A549 (cell line): Measurements from ENCODE around the gene XPC. TPM values are rescaled to one million over a fixed set of nuclear protein-coding genes. Genes with fewer than 3 reads are reported as not detected.

Experiments used
- ATAC-seq, 2 experiments: fragments of 200-7000 bp in 1 of 2; fragments of >200 bp in 1 of 2; cut with Nextera tagmentation in 1 of 2; cut with Tn5 transposase in 1 of 2; 3 replicates each; pipeline versions ENCODE4 v1.8.0 to v1.9.1; 2018 to 2020; ENCODE audit warnings: mild to moderate bottlenecking in 1 of 2, moderate library complexity in 1 of 2
- CTCF ChIA-PET: fragments of 300-600 bp; sonication (Branson Sonifier 250); formaldehyde crosslinking; extraction: SDS; loops from one replicate; lab custom pipeline; 2021; ENCODE audit warnings: antibody characterized with exemption, inconsistent platforms; lab: Yijun Ruan, JAX
- POLR2A ChIA-PET: fragments of 350-600 bp; formaldehyde crosslinking; extraction: SDS; loops from one replicate; lab custom pipeline; 2021; ENCODE audit warnings: antibody characterized with exemption, inconsistent platforms; lab: Yijun Ruan, JAX
- DNase-seq, 2 experiments: peaks; one replicate each; pipeline versions ENCODE4 v3.0.0 to v3.0.0-alpha.2; 2011 to 2016; ENCODE audit warnings: low read depth in 1 of 2, low spot score in 1 of 2
- FAIRE-seq: peaks from 2 replicates; lab custom pipeline; 2011; peaks lifted over from hg19 to GRCh38; lab: Jason Lieb, UNC
- H3K27ac ChIP-seq, 2 experiments: fragments of >200 bp; sonication (Bioruptor Twin); formaldehyde crosslinking; 3 replicates each; pipeline ENCODE4 v1.5.1; 2016 to 2017
- H3K4me1 ChIP-seq: fragments of >200 bp; sonication (Bioruptor Twin); formaldehyde crosslinking; 3 replicates; pipeline ENCODE4 v1.6.1; 2016
- H3K4me2 ChIP-seq: fragments of >200 bp; sonication (Bioruptor Twin); formaldehyde crosslinking; 3 replicates; pipeline ENCODE4 v1.6.1; 2016
- H3K4me3 ChIP-seq: fragments of >200 bp; sonication (Bioruptor Twin); formaldehyde crosslinking; 3 replicates; pipeline ENCODE4 v1.5.1; 2016
- H3K9me3 ChIP-seq: fragments of >200 bp; sonication (Bioruptor Twin); formaldehyde crosslinking; 3 replicates; pipeline ENCODE4 v1.6.1; 2016
- CBX2 ChIP-seq: fragments of 200-600 bp; sonication (generic); IDR thresholded peaks from 2 replicates; pipeline ENCODE4 v1.6.1; 2016; ENCODE audit warnings: low read depth, mild to moderate bottlenecking, borderline replicate concordance
- CBX8 ChIP-seq: fragments of 200-600 bp; sonication (generic); IDR thresholded peaks from 2 replicates; pipeline ENCODE4 v1.6.1; 2016
- CHD2 ChIP-seq: fragments of 150-350 bp; IDR thresholded peaks from 2 replicates; pipeline ENCODE4 v1.6.1; 2014; ENCODE audit warnings: low read length; ENCODE audit not compliant: partially characterized antibody
- CHD4 ChIP-seq: fragments of 200-600 bp; sonication (generic); IDR thresholded peaks from 2 replicates; pipeline ENCODE4 v1.6.1; 2016; ENCODE audit warnings: antibody characterized with exemption, mild to moderate bottlenecking, borderline replicate concordance
- EHF ChIP-seq: fragments of 250-450 bp; sonication (Bioruptor Pico); IDR thresholded peaks from 2 replicates; pipeline ENCODE4 v1.5.0; 2020; ENCODE audit warnings: mild to moderate bottlenecking
- FOSB ChIP-seq: fragments of 250-450 bp; sonication (Bioruptor Pico); IDR thresholded peaks from 2 replicates; pipeline ENCODE4 v1.5.0; 2020; ENCODE audit warnings: mild to moderate bottlenecking, moderate library complexity
- FOXS1 ChIP-seq: fragments of 250-450 bp; sonication (Bioruptor Pico); IDR thresholded peaks from 2 replicates; pipeline ENCODE4 v1.5.0; 2020; ENCODE audit warnings: mild to moderate bottlenecking, moderate library complexity
- HDAC2 ChIP-seq: fragments of 200-600 bp; sonication (generic); IDR thresholded peaks from 2 replicates; pipeline ENCODE4 v1.6.1; 2016
- HOXA7 ChIP-seq: fragments of 250-450 bp; sonication (Bioruptor Pico); IDR thresholded peaks from 2 replicates; pipeline ENCODE4 v1.5.0; 2020; ENCODE audit warnings: mild to moderate bottlenecking, moderate library complexity
- HOXB5 ChIP-seq: fragments of 250-450 bp; sonication (Bioruptor Pico); IDR thresholded peaks from 2 replicates; pipeline ENCODE4 v1.5.0; 2020; ENCODE audit warnings: mild to moderate bottlenecking, moderate library complexity
- JUNB ChIP-seq: fragments of >200 bp; sonication (Bioruptor Twin); formaldehyde crosslinking; IDR thresholded peaks from 2 replicates; pipeline ENCODE4 v1.6.1; 2016
- KDM1A ChIP-seq: fragments of 200-600 bp; sonication (generic); IDR thresholded peaks from 2 replicates; pipeline ENCODE4 v1.6.1; 2016; ENCODE audit warnings: low read depth, mild to moderate bottlenecking
- MAFK ChIP-seq: fragments of 450-650 bp; IDR thresholded peaks from 2 replicates; pipeline ENCODE4 v1.6.1; 2014; ENCODE audit not compliant: partially characterized antibody
- MYC ChIP-seq: IDR thresholded peaks from 2 replicates; pipeline ENCODE4 v1.6.1; 2012; ENCODE audit warnings: mild to moderate bottlenecking, inconsistent platforms, low read length, improper control_type of control experiment, borderline replicate concordance
- NPAS2 ChIP-seq: fragments of 250-450 bp; sonication (Bioruptor Pico); IDR thresholded peaks from 2 replicates; pipeline ENCODE4 v1.8.0; 2022; ENCODE audit warnings: mild to moderate bottlenecking, moderate library complexity, borderline replicate concordance
- NR3C1 ChIP-seq: fragments of >200 bp; sonication (Bioruptor Twin); formaldehyde crosslinking; IDR thresholded peaks from 3 replicates; pipeline ENCODE4 v1.6.1; 2017
- POLR2A ChIP-seq: IDR thresholded peaks from 2 replicates; pipeline ENCODE4 v1.6.1; 2012; ENCODE audit warnings: mild to moderate bottlenecking, low read length
- RAD21 ChIP-seq, 2 experiments: fragments of >200 bp in 1 of 2; sonication (Bioruptor Twin) in 1 of 2; formaldehyde crosslinking in 1 of 2; IDR thresholded peaks in 1 of 2; conservative IDR thresholded peaks in 1 of 2; 2 replicates in 1 of 2; 3 replicates in 1 of 2; pipeline ENCODE4 v1.6.1; 2012 to 2018; ENCODE audit warnings: inconsistent platforms in 1 of 2
- RNF2 ChIP-seq: fragments of 200-600 bp; sonication (generic); IDR thresholded peaks from 2 replicates; pipeline ENCODE4 v1.6.1; 2016; ENCODE audit warnings: low read depth, mild to moderate bottlenecking, antibody characterized with exemption, moderate library complexity, borderline replicate concordance
- SREBF2 ChIP-seq: fragments of 450-650 bp; IDR thresholded peaks from 2 replicates; pipeline ENCODE4 v1.6.1; 2014; ENCODE audit warnings: mild to moderate bottlenecking, moderate library complexity
- TFCP2L1 ChIP-seq: fragments of 250-450 bp; sonication (Bioruptor Pico); IDR thresholded peaks from 2 replicates; pipeline ENCODE4 v1.5.0; 2021; ENCODE audit warnings: mild to moderate bottlenecking
- TP53 ChIP-seq: fragments of 250-450 bp; sonication (Bioruptor Pico); IDR thresholded peaks from 2 replicates; pipeline ENCODE4 v1.5.0; 2021; ENCODE audit warnings: mild to moderate bottlenecking, moderate library complexity
- ZNF302 ChIP-seq: fragments of 250-450 bp; sonication (Bioruptor Pico); IDR thresholded peaks from 2 replicates; pipeline ENCODE4 v1.9.0; 2021; ENCODE audit warnings: inconsistent platforms, mild to moderate bottlenecking, moderate library complexity
- WGBS: methylation state at CpG from one replicate; pipeline ENCODE4 v1.1.6; 2017; ENCODE audit errors: missing lambda C conversion rate; 5-methylcytosine and 5-hydroxymethylcytosine counted together
- polyA plus RNA-seq, 4 experiments: library from polyadenylated mRNA; depleted of rRNA in 3 of 4; stranded (reverse); fragments of >200 nt; fragmentation: RNase III in 1 of 4; extraction: RNeasy Plus Mini Kit Qiagen cat#74134 plus additional on column Dnase treatment in 1 of 4; gene quantifications; 2 replicates in 3 of 4; 3 replicates in 1 of 4; pipeline ENCODE4 v1.2.3, GENCODE V29; 2011 to 2017
- TF ChIP-seq, protein P1 (sequence below): IDR thresholded peaks from 2 replicates; pipeline ENCODE4 v1.6.1; 2012
- TF ChIP-seq, protein P2 (sequence below): fragments of 250-450 bp; sonication (Bioruptor Pico); IDR thresholded peaks from 2 replicates; pipeline ENCODE4 v1.5.0; 2021; ENCODE audit warnings: mild to moderate bottlenecking, moderate library complexity, borderline replicate concordance
- TF ChIP-seq, protein P3 (sequence below): fragments of 250-450 bp; sonication (Bioruptor Pico); IDR thresholded peaks from 2 replicates; pipeline ENCODE4 v1.5.0; 2020; ENCODE audit warnings: low read depth, mild to moderate bottlenecking, moderate library complexity

XPC gene
- polyA plus RNA-seq, 2 of the 4 experiments (the other 2 are of a cell fraction): 35.4 to 36.3 TPM

DNA sequence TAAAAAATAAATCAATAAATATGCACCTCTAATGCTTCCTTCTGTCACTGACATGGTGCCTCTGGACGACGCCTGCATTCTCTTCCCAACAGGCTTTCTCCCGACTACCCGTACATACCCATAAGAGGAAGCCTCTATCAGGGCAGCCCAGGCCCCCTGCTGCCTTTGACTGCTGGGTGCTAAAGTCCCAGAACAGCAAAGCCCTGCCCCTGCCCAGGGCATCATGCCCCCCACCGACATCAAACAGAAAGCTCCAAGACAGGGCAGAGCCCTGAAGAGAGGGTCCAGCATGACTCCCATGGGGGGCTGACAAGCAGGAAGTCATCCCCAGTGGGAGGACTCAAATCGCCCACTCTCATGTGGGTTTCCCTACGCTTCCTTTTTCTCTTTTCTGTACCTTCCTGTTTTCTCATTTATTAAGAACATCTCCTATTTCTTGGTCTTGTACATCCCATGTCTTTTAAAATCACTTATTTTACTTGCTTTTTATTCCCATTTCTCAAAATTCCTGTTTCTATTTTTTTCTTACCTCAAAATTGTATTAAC is 23.4 kb downstream of the XPC start:
- no peak overlapping the region for H3K4me3 ChIP-seq
- 93% methylated on average over 7 of the region's 7 CpGs for WGBS
- ChIA-PET CTCF (interaction anchor here (0.7 to 3.6 kb wide), 3 partner anchors 9 to 13 kb away, joined by 3 to 17 read pairs (median 5); no protein-coding TSS in a partner anchor), POLR2A (interaction anchor here (1.0 kb wide), 1 partner anchor 24 kb away, joined by 3 read pairs; the partner anchor contains the start of genes LSM3 and XPC)
- ATAC-seq: no peak
- no peaks in the 10 kb centered on the region for H3K4me1 ChIP-seq
- no peak for FAIRE-seq
- H3K4me2 ChIP-seq: no peak overlapping the region
- H3K27ac ChIP-seq: no peak overlapping the region
- TF ChIP-seq FOSB (CRISPR knock-in tag) (no peak), CHD2 (no peak), TFCP2L1 (no peak), NR3C1 (no peak), MYC (no peak), HDAC2 (no peak), TP53 (no peak), POLR2A (no peak), CBX2 (no peak)
- TF ChIP-seq, protein P1, sequence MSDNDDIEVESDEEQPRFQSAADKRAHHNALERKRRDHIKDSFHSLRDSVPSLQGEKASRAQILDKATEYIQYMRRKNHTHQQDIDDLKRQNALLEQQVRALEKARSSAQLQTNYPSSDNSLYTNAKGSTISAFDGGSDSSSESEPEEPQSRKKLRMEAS: no peak
- H3K9me3 ChIP-seq: no peaks in the 10 kb centered on the region
- no peak for DNase-seq

DNA sequence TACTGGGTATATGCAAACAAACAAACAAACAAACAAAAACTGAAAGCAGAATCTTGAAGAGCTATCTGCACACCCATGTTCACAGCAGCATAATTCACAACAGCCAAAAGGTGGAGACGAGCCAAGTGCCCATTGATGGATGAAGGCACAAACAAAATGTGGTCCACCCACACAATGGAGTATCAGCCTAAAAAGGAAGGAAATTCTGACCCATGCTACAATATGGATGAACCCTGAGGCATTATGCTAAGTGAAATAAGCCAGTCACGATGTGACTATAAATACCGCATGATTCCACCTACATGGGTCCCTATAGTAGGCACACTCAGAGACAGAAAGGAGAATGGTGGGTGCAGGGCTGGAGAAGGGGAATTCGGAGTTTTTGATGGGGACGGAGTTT is 24.1 kb downstream of the XPC start:
- H3K4me3 ChIP-seq: no peak overlapping the region
- H3K9me3 ChIP-seq: no peaks in the 10 kb centered on the region
- no peak for TF ChIP-seq FOSB (CRISPR knock-in tag)
- TF ChIP-seq MAFK: no peak
- no peak for TF ChIP-seq EHF (CRISPR knock-in tag)
- TF ChIP-seq NPAS2 (CRISPR knock-in tag): no peak
- no peak for TF ChIP-seq SREBF2
- no peak for TF ChIP-seq RAD21 (conservative IDR thresholded peaks at IDR 0.05 in 1 of 2, IDR thresholded peaks at IDR 0.05 in 1 of 2)
- TF ChIP-seq JUNB: no peak
- TF ChIP-seq, protein P2, sequence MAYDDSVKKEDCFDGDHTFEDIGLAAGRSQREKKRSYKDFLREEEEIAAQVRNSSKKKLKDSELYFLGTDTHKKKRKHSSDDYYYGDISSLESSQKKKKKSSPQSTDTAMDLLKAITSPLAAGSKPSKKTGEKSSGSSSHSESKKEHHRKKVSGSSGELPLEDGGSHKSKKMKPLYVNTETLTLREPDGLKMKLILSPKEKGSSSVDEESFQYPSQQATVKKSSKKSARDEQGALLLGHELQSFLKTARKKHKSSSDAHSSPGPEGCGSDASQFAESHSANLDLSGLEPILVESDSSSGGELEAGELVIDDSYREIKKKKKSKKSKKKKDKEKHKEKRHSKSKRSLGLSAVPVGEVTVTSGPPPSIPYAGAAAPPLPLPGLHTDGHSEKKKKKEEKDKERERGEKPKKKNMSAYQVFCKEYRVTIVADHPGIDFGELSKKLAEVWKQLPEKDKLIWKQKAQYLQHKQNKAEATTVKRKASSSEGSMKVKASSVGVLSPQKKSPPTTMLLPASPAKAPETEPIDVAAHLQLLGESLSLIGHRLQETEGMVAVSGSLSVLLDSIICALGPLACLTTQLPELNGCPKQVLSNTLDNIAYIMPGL (CRISPR knock-in tag): no peak
- no peak for TF ChIP-seq NR3C1
- TF ChIP-seq FOXS1 (CRISPR knock-in tag): no peak
- no peak for TF ChIP-seq HOXA7 (CRISPR knock-in tag)
- no peak for TF ChIP-seq POLR2A
- TF ChIP-seq CBX8: no peak
- no peak for TF ChIP-seq TFCP2L1
- TF ChIP-seq, protein P1: no peak
- H3K4me1 ChIP-seq: no peaks in the 10 kb centered on the region
- H3K27ac ChIP-seq: no peak overlapping the region
- CTCF ChIA-PET: interaction anchor here (1.3 to 3.6 kb wide), 5 partner anchors 8 to 49 kb away, joined by 3 to 17 read pairs (median 5); no protein-coding TSS in a partner anchor
- POLR2A ChIA-PET: interaction anchor here (0.7 to 2.0 kb wide), 2 partner anchors 13 to 24 kb away, joined by 3 to 10 read pairs; partner anchors contain the start of genes LSM3 and XPC
- no peak overlapping the region for H3K4me2 ChIP-seq
- WGBS: 94% methylated on average over 5 of the region's 5 CpGs
- DNase-seq: no peak
- FAIRE-seq: no peak
- ATAC-seq: no peak

DNA sequence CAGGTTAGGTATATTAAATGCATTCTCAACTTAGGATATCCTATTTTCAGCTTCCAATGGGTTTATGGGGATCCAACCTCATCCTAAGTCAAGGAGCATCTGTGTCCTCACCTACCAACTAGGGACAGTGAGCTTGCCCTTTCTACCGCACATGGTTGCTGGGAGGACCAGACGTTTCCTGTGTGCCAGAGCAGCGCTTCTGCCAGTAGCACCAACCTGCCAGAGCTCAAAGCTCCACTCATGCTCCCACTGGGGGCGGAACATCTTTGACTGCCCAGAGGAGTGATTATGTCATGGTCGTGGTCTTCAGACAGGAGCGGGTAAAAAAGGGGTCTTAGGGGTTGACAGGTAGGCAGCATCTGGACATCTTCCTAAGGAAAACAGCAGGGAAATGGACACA is 24.7 kb downstream of the XPC start:
- no peak overlapping the region for H3K4me2 ChIP-seq
- ChIA-PET POLR2A (interaction anchor here (0.7 to 2.0 kb wide), 2 partner anchors 14 to 25 kb away, joined by 3 to 10 read pairs; partner anchors contain the start of genes LSM3 and XPC), CTCF (interaction anchor here (1.0 to 3.6 kb wide), 5 partner anchors 9 to 50 kb away, joined by 3 to 17 read pairs (median 5); no protein-coding TSS in a partner anchor)
- FAIRE-seq: no peak
- no peak for DNase-seq
- no peak for TF ChIP-seq JUNB
- no peak for TF ChIP-seq CBX8
- TF ChIP-seq RNF2: no peak
- no peak for TF ChIP-seq HOXB5 (CRISPR knock-in tag)
- TF ChIP-seq CHD4: no peak
- TF ChIP-seq, protein P3, sequence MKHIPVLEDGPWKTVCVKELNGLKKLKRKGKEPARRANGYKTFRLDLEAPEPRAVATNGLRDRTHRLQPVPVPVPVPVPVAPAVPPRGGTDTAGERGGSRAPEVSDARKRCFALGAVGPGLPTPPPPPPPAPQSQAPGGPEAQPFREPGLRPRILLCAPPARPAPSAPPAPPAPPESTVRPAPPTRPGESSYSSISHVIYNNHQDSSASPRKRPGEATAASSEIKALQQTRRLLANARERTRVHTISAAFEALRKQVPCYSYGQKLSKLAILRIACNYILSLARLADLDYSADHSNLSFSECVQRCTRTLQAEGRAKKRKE (CRISPR knock-in tag): no peak
- TF ChIP-seq KDM1A: no peak
- no peak for TF ChIP-seq CBX2
- TF ChIP-seq ZNF302 (CRISPR knock-in tag): no peak
- WGBS: 98% methylated on average over 6 of the region's 6 CpGs
- no peaks in the 10 kb centered on the region for H3K4me1 ChIP-seq
- no peaks in the 10 kb centered on the region for H3K9me3 ChIP-seq
- H3K27ac ChIP-seq: no peak overlapping the region
- ATAC-seq: no peak
- H3K4me3 ChIP-seq: no peak overlapping the region
